ENCODE data around the gene PPIG. TPM values are rescaled to one million over a fixed set of nuclear protein-coding genes. Genes with fewer than 3 reads are reported as not detected.

Gene PPIG
- total RNA-seq, 3 donors from 2014 or later (not counting 1 experiment from before 2014, with no cell fraction given): 42.2 to 58.3 (median 56.1) TPM

- Mint-ChIP-seq H3K9me3 (no peaks in the 10 kb centered on the region), H3K4me1 (no peaks in the 10 kb centered on the region), H3K27ac (no peak overlapping the region), H3K27me3 (ENCODE audit: low read depth in 2 of 2) (no peaks in the 10 kb centered on the region), H3K4me3 (no peak overlapping the region), H3K36me3 (no peaks in the 10 kb centered on the region)
- no peak for ATAC-seq
- WGBS (ENCODE audit: insufficient coverage): 100% methylated on average over 2 of the region's 3 CpGs
- no peaks in the 10 kb centered on the region for H3K27me3 ChIP-seq (ENCODE audit: control insufficient read depth, insufficient read depth, low read length)
- H3K9me3 ChIP-seq (ENCODE audit: control insufficient read depth, insufficient read depth, low read length): no peaks in the 10 kb centered on the region
- H3K4me1 ChIP-seq (ENCODE audit: control insufficient read depth, insufficient read depth, low read length): no peaks in the 10 kb centered on the region
- intact Hi-C loops (cut with micrococcal nuclease): no loop called here
- no peak for DNase-seq
- H3K4me3 ChIP-seq (ENCODE audit: low read length): no peak overlapping the region
- no peaks in the 10 kb centered on the region for H3K36me3 ChIP-seq (ENCODE audit: control insufficient read depth, insufficient read depth, low read length)
- no peak for TF ChIP-seq CTCF (IDR thresholded peaks at IDR 0.05)
- H3K27ac ChIP-seq (ENCODE audit: low read length): no peak overlapping the region
Measured at GRCh38 chr2:169644173-169644572, 60.0 kb downstream of the PPIG start.

DNA sequence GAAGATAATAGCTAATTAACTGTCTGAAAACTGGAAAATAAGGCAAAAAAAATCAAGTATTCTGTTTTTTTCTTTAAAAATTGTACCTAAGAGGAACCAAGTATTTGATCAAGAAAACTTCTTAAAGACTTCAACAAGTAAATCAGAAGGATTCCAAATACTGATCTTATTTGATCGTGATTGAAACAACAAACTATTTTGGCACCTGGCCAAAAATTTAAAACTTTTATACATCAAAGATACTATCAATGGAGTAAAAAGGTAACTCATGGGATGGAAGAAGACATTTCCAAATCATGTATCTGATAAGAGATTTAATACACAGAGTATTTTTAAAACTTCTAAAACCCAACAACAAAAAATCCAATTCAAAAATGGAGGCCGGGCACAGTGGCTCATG lies 63.3 kb downstream of the PPIG start:
- Histone ChIP-seq H3K4me3 (ENCODE audit: low read length) (no peak overlapping the region), H3K4me1 (ENCODE audit: control insufficient read depth, insufficient read depth, low read length) (no peaks in the 10 kb centered on the region), H3K27me3 (ENCODE audit: control insufficient read depth, insufficient read depth, low read length) (no peaks in the 10 kb centered on the region), H3K27ac (ENCODE audit: low read length) (no peak overlapping the region), H3K36me3 (ENCODE audit: control insufficient read depth, insufficient read depth, low read length) (no peaks in the 10 kb centered on the region), H3K9me3 (ENCODE audit: control insufficient read depth, insufficient read depth, low read length) (no peaks in the 10 kb centered on the region)
- Mint-ChIP-seq H3K27me3 (ENCODE audit: low read depth in 2 of 2) (peaks cover 0 to 7% of the 10 kb centered on the region in 2 donors), H3K36me3 (no peaks in the 10 kb centered on the region), H3K27ac (no peak overlapping the region), H3K4me3 (no peak overlapping the region), H3K4me1 (no peaks in the 10 kb centered on the region), H3K9me3 (no peaks in the 10 kb centered on the region)
- intact Hi-C loops (cut with micrococcal nuclease): no loop called here
- ATAC-seq: no peak
- WGBS (ENCODE audit: insufficient coverage): 92% methylated on average over 2 of the region's 2 CpGs
- DNase-seq: no peak
- no peak for TF ChIP-seq CTCF (IDR thresholded peaks at IDR 0.05)

DNA sequence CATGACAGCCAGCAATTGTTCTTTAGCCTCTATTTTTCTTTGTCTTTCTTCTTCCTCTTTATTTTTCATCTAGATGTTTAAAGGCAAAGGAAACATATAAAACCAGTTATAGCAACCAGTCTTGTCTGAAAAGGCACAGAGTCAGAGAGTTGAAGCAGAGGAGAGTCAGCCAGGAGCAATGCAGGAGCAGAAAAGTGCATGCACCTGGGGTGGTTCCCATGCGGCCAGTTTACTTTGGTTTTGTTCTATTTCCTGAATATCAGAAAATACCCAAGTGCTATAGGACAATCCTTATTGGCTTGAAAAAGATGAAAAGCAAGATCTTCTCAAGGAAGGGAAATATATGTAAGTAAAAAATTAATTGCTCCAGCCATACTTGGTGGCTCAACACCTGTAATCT lies 65.1 kb downstream of the PPIG start:
- H3K4me1 ChIP-seq (ENCODE audit: control insufficient read depth, insufficient read depth, low read length): no peaks in the 10 kb centered on the region
- Mint-ChIP-seq H3K4me1 (no peaks in the 10 kb centered on the region), H3K27ac (no peak overlapping the region), H3K36me3 (no peaks in the 10 kb centered on the region), H3K9me3 (no peaks in the 10 kb centered on the region), H3K4me3 (no peak overlapping the region), H3K27me3 (ENCODE audit: low read depth in 2 of 2) (peaks cover 12 to 18% of the 10 kb centered on the region in 2 donors)
- WGBS (ENCODE audit: insufficient coverage): 75% methylated on average over 1 of the region's 1 CpG
- H3K36me3 ChIP-seq (ENCODE audit: control insufficient read depth, insufficient read depth, low read length): no peaks in the 10 kb centered on the region
- H3K4me3 ChIP-seq (ENCODE audit: low read length): no peak overlapping the region
- no peaks in the 10 kb centered on the region for H3K27me3 ChIP-seq (ENCODE audit: control insufficient read depth, insufficient read depth, low read length)
- no peak overlapping the region for H3K27ac ChIP-seq (ENCODE audit: low read length)
- DNase-seq (no peak), ATAC-seq (no peak)
- no peak for TF ChIP-seq CTCF (IDR thresholded peaks at IDR 0.05)
- no peaks in the 10 kb centered on the region for H3K9me3 ChIP-seq (ENCODE audit: control insufficient read depth, insufficient read depth, low read length)
- intact Hi-C loops (cut with micrococcal nuclease): no loop called here

DNA sequence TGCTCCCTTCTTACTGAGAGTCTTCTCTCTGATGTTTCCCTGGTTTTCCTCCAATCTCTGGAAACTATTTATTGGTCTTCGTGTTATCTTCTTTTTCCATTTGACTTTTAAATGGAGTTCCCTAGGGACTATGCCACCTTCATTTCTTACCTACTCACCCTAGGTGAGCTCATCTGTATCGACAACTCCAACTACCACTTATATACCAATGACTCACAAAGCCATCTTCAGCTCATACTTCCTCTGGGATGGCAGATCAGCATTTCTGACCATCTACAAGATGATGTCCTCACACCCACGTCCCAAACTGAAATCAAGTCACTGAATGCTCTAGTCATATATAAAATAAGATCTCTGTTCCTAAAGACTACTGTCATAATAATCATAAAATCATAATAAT lies 69.5 kb downstream of the PPIG start:
- Histone ChIP-seq H3K36me3 (ENCODE audit: control insufficient read depth, insufficient read depth, low read length) (no peaks in the 10 kb centered on the region), H3K4me1 (ENCODE audit: control insufficient read depth, insufficient read depth, low read length) (no peaks in the 10 kb centered on the region), H3K4me3 (ENCODE audit: low read length) (no peak overlapping the region), H3K27me3 (ENCODE audit: control insufficient read depth, insufficient read depth, low read length) (no peaks in the 10 kb centered on the region), H3K9me3 (ENCODE audit: control insufficient read depth, insufficient read depth, low read length) (no peaks in the 10 kb centered on the region), H3K27ac (ENCODE audit: low read length) (no peak overlapping the region)
- Mint-ChIP-seq H3K27ac (no peak overlapping the region), H3K36me3 (no peaks in the 10 kb centered on the region), H3K9me3 (no peaks in the 10 kb centered on the region), H3K27me3 (ENCODE audit: low read depth in 2 of 2) (peaks cover 17 to 19% of the 10 kb centered on the region in 2 donors), H3K4me1 (no peaks in the 10 kb centered on the region), H3K4me3 (no peak overlapping the region)
- TF ChIP-seq CTCF (IDR thresholded peaks at IDR 0.05): no peak
- DNase-seq (no peak), ATAC-seq (no peak)
- 95% methylated on average over 3 of the region's 3 CpGs for WGBS (ENCODE audit: insufficient coverage)
- intact Hi-C loops (cut with micrococcal nuclease): no loop called here
